ENCODE data around the gene CEBPE.

- TF ChIP-seq CTCF (conservative IDR thresholded peaks at IDR 0.05; ENCODE audit: low read length) (no peak), EZH2phosphoT487 (IDR thresholded peaks at IDR 0.05; ENCODE audit: borderline replicate concordance) (no peak)
Measured at GRCh38 chr14:23125011-23125410, 6.0 kb upstream of the CEBPE start.

Measured in Loucy (cell line).